HepG2 (cell line): Measurements from ENCODE around the gene JUND. TPM values are rescaled to one million over a fixed set of nuclear protein-coding genes. Genes with fewer than 3 reads are reported as not detected.

Experiments
- ARID2 ChIP-seq: sonication (generic); formaldehyde crosslinking; IDR thresholded peaks from 2 replicates; pipeline ENCODE4 v1.8.1; 2022; ENCODE audit warnings: mild to moderate bottlenecking, missing genetic modification reagents, borderline replicate concordance
- CBX2 ChIP-seq, 2 experiments: fragments of 200-600 bp in 1 of 2; sonication (generic); formaldehyde crosslinking in 1 of 2; IDR thresholded peaks; 2 replicates each; pipeline versions ENCODE4 v1.7.0 to v1.8.1; 2018 to 2022; ENCODE audit warnings: low read depth in 2 of 2, low read length in 1 of 2, mild to moderate bottlenecking in 1 of 2, missing genetic modification reagents in 1 of 2
- CEBPZ ChIP-seq: IDR thresholded peaks from 2 replicates; pipeline ENCODE4 v1.6.1; 2012; ENCODE audit warnings: low read length, improper control_type of control experiment
- CERS6 ChIP-seq: sonication (generic); formaldehyde crosslinking; IDR thresholded peaks from 2 replicates; pipeline ENCODE4 v1.5.0; 2020; ENCODE audit warnings: missing genetic modification reagents
- CREB1 ChIP-seq, 2 experiments: fragments of 450-650 bp in 1 of 2; IDR thresholded peaks; 2 replicates each; pipeline ENCODE4 v1.6.1; 2016 to 2017; ENCODE audit warnings: control low read depth in 1 of 2, mild to moderate bottlenecking in 1 of 2, missing compliant biosample characterization in 1 of 2, missing genetic modification characterization in 1 of 2
- FOXM1 ChIP-seq: sonication (generic); formaldehyde crosslinking; IDR thresholded peaks from 2 replicates; pipeline ENCODE4 v1.5.0; 2020; ENCODE audit warnings: missing genetic modification reagents
- KMT2A ChIP-seq: sonication (generic); formaldehyde crosslinking; IDR thresholded peaks from 2 replicates; pipeline ENCODE4 v1.4.0; 2020; ENCODE audit warnings: missing genetic modification reagents
- NR2F1 ChIP-seq, 2 experiments: fragments of 450-650 bp in 1 of 2; formaldehyde crosslinking in 1 of 2; IDR thresholded peaks; 2 replicates each; pipeline versions ENCODE4 v1.5.0 to v1.6.1; 2016 to 2020; ENCODE audit warnings: mild to moderate bottlenecking in 1 of 2, missing compliant biosample characterization in 1 of 2, missing genetic modification reagents in 1 of 2, moderate library complexity in 1 of 2
- PAXIP1 ChIP-seq: sonication (generic); formaldehyde crosslinking; conservative IDR thresholded peaks from 2 replicates; pipeline ENCODE4 v1.4.0; 2020; ENCODE audit warnings: mild to moderate bottlenecking, missing genetic modification reagents, moderate library complexity
- POGZ ChIP-seq: sonication (generic); formaldehyde crosslinking; IDR thresholded peaks from 2 replicates; pipeline ENCODE4 v1.4.0; 2020; ENCODE audit warnings: mild to moderate bottlenecking, missing genetic modification reagents
- RAD21 ChIP-seq: fragments of 450-650 bp; formaldehyde crosslinking; IDR thresholded peaks from 2 replicates; pipeline ENCODE4 v1.5.0; 2020; ENCODE audit warnings: mild to moderate bottlenecking
- RARG ChIP-seq: sonication (generic); formaldehyde crosslinking; IDR thresholded peaks from 2 replicates; pipeline ENCODE4 v1.4.0; 2020; ENCODE audit warnings: low read depth, mild to moderate bottlenecking, missing genetic modification reagents
- TCF7 ChIP-seq: sonication (generic); IDR thresholded peaks from 2 replicates; pipeline ENCODE4 v1.6.1; 2016; ENCODE audit warnings: antibody characterized with exemption, low read depth
- TEF ChIP-seq: sonication (generic); formaldehyde crosslinking; IDR thresholded peaks from 2 replicates; pipeline ENCODE4 v1.5.0; 2020; ENCODE audit warnings: missing genetic modification reagents
- ZBTB25 ChIP-seq: IDR thresholded peaks from 2 replicates; pipeline ENCODE4 v1.6.1; 2018; ENCODE audit warnings: missing genetic modification reagents
- ZNF225 ChIP-seq: sonication (generic); formaldehyde crosslinking; IDR thresholded peaks from 2 replicates; pipeline ENCODE4 v1.4.0; 2020; ENCODE audit warnings: mild to moderate bottlenecking, missing genetic modification reagents
- ZNF547 ChIP-seq: sonication (generic); formaldehyde crosslinking; IDR thresholded peaks from 2 replicates; pipeline ENCODE4 v1.5.1; 2020; ENCODE audit warnings: mild to moderate bottlenecking, missing genetic modification reagents
- ZNF773 ChIP-seq: sonication (generic); formaldehyde crosslinking; IDR thresholded peaks from 2 replicates; pipeline ENCODE4 v1.4.0; 2020; ENCODE audit warnings: missing genetic modification reagents, borderline replicate concordance
- ZNF782 ChIP-seq: sonication (generic); formaldehyde crosslinking; IDR thresholded peaks from 2 replicates; pipeline ENCODE4 v1.4.0; 2020; ENCODE audit warnings: missing genetic modification reagents, mild to moderate bottlenecking, borderline replicate concordance
- polyA plus RNA-seq, 8 experiments: library from polyadenylated mRNA; depleted of rRNA in 3 of 8; stranded (reverse) in 7 of 8; unstranded in 1 of 8; fragments of >200 nt; fragmentation: Illumina TruSeq in 4 of 8; extraction: Trizol in 4 of 8; gene quantifications; 2 replicates each; pipeline versions ENCODE4 v1.2.1 to v1.2.3, GENCODE V29; 2011 to 2016; ENCODE audit warnings: low read depth in 4 of 8, missing spikeins in 1 of 8, mixed read lengths in 1 of 8; ENCODE audit not compliant: insufficient read depth in 1 of 8
- total RNA-seq, 5 experiments: library from RNA; depleted of rRNA; stranded (reverse); fragments of >200 nt; fragmentation: Illumina TruSeq; extraction: Trizol; gene quantifications; 2 replicates each; pipeline ENCODE4 v1.2.3, GENCODE V29; 2016; ENCODE audit warnings: low read depth in 1 of 5

Gene JUND
- total and polyA plus RNA-seq, 2 of the 13 experiments (the other 11 are each of a cell fraction or from before 2014, with no cell fraction given) = 41.2 to 59.8 TPM

GRCh38 chr19:18280247-18281081, 958 bp downstream of the JUND start (continued):
- no peak for TF ChIP-seq NR2F1 (CRISPR knock-in tag; IDR thresholded peaks at IDR 0.05)
- no peak for TF ChIP-seq ZNF773 (CRISPR knock-in tag)
- TF ChIP-seq TEF (CRISPR knock-in tag) = no peak
- TF ChIP-seq KMT2A (CRISPR knock-in tag) = 0 out of 2 replicates have a peak, but pooled peaks have one; percentile 32
- TF ChIP-seq RARG (CRISPR knock-in tag) = no peak
- TF ChIP-seq ZNF225 = no peak
- no peak for TF ChIP-seq CERS6 (CRISPR knock-in tag)
- no peak for TF ChIP-seq ZBTB25 (CRISPR knock-in tag)
- no peak for TF ChIP-seq FOXM1 (CRISPR knock-in tag)
- no peak; the same call in 1 of the 2 replicates for TF ChIP-seq ZNF547 (CRISPR knock-in tag)
- no peak for TF ChIP-seq POGZ
- TF ChIP-seq ZNF782 (CRISPR knock-in tag) = peak; percentile 64; the same call in 1 of the 2 replicates
- TF ChIP-seq PAXIP1 = no peak
- no peak for TF ChIP-seq ARID2
- no peak for TF ChIP-seq CBX2 (IDR thresholded peaks at IDR 0.05; ENCODE audit: low read depth, low read length)
- TF ChIP-seq CBX2 (CRISPR knock-in tag; IDR thresholded peaks at IDR 0.05; ENCODE audit: low read depth) = no peak
- no peak for TF ChIP-seq CREB1 (IDR thresholded peaks at IDR 0.05)
- TF ChIP-seq CREB1 (CRISPR knock-in tag; IDR thresholded peaks at IDR 0.05) = no peak
- no peak for TF ChIP-seq CEBPZ
- TF ChIP-seq TCF7 = no peak
- no peak for TF ChIP-seq RAD21
